Parathyroid adenoma (tissue), 2 donors: Measurements from ENCODE around the gene RNF19B.

ENCODE experiments used
- H2AFZ ChIP-seq: fragments of 300-600 bp; sonication (generic); one replicate; pipeline ENCODE4 v1.7.0; 2017; ENCODE audit warnings: antibody characterized with exemption, mild to moderate bottlenecking
- H3K27ac ChIP-seq: fragments of 300-600 bp; sonication (generic); one replicate; pipeline ENCODE4 v1.7.0; 2017
- H3K27me3 ChIP-seq: fragments of 300-600 bp; sonication (generic); one replicate; pipeline ENCODE4 v1.7.0; 2017; ENCODE audit warnings: low read length; ENCODE audit not compliant: control insufficient read depth, insufficient read depth
- H3K36me3 ChIP-seq: fragments of 300-600 bp; sonication (generic); one replicate; pipeline ENCODE4 v1.7.0; 2017; ENCODE audit warnings: low read length; ENCODE audit not compliant: control insufficient read depth, insufficient read depth
- H3K4me1 ChIP-seq: fragments of 300-600 bp; sonication (generic); one replicate; pipeline ENCODE4 v1.7.0; 2017; ENCODE audit warnings: control low read depth
- H3K4me2 ChIP-seq: fragments of 300-600 bp; sonication (generic); one replicate; pipeline ENCODE4 v1.7.0; 2017; ENCODE audit warnings: low read length
- H3K4me3 ChIP-seq: fragments of 300-600 bp; sonication (generic); one replicate; pipeline ENCODE4 v1.7.0; 2017; ENCODE audit warnings: low read depth, low read length
- H3K79me2 ChIP-seq: fragments of 300-600 bp; sonication (generic); one replicate; pipeline ENCODE4 v1.7.0; 2017; ENCODE audit warnings: control low read depth
- H3K9ac ChIP-seq: fragments of 300-600 bp; sonication (generic); one replicate; pipeline ENCODE4 v1.7.0; 2017; ENCODE audit warnings: mild to moderate bottlenecking
- H3K9me3 ChIP-seq: fragments of 300-600 bp; sonication (generic); one replicate; pipeline ENCODE4 v1.7.0; 2017; ENCODE audit warnings: low read length; ENCODE audit not compliant: control insufficient read depth
- CTCF ChIP-seq: fragments of 300-600 bp; sonication (generic); IDR thresholded peaks from one replicate; pipeline ENCODE4 v1.7.0; 2017; ENCODE audit warnings: antibody characterized with exemption, mild to moderate bottlenecking
- donor health status: primary hyperparathyroidism.

The RNF19B gene

DNA sequence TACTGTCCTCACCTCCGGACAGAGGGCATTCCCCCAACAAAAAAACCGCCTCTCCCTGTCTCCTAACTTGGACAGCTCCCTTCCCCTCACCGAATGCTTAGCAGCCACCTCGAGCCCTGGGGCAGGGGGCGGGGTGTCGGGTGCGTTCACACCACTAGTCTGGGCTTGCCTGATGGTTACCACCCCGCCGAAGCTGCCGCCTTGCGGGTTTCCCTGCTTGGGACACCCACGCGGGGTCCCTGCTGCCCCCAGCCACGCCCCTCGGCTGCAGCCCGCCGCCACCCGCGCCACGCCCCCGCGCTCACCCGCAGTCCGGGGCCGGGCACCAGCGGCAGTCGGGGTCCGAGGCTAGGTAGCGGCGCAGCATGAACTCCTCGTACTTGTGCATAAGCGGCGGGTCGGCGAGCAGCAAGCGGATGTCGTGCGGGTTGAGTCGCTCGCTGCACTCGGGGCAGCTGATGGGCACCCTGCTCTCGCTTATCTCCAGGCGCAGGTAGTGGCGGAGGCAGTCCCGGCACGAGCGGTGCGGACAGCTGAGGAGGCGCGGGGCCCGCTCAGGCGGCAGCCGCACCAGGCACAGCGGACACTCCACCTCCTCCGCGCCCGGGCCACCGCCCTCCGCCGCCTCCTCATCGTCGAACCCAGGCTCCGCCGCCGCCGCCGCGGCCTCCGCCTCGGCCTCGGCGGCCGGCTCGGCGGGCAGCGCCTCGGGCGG is 706 bp downstream of the RNF19B start:
- Histone ChIP-seq H3K4me2 (peak overlapping the region; percentile 92), H3K4me1 (peaks cover 5% of the 10 kb centered on the region), H3K79me2 (peaks cover 7% of the 10 kb centered on the region), H3K27me3 (no peaks in the 10 kb centered on the region), H2AFZ (peak overlapping the region; percentile 66), H3K36me3 (no peaks in the 10 kb centered on the region), H3K9me3 (no peaks in the 10 kb centered on the region), H3K9ac (no peak overlapping the region), H3K4me3 (peak overlapping the region; percentile 84), H3K27ac (peak overlapping the region; percentile 59)
- TF ChIP-seq CTCF = no peak

DNA sequence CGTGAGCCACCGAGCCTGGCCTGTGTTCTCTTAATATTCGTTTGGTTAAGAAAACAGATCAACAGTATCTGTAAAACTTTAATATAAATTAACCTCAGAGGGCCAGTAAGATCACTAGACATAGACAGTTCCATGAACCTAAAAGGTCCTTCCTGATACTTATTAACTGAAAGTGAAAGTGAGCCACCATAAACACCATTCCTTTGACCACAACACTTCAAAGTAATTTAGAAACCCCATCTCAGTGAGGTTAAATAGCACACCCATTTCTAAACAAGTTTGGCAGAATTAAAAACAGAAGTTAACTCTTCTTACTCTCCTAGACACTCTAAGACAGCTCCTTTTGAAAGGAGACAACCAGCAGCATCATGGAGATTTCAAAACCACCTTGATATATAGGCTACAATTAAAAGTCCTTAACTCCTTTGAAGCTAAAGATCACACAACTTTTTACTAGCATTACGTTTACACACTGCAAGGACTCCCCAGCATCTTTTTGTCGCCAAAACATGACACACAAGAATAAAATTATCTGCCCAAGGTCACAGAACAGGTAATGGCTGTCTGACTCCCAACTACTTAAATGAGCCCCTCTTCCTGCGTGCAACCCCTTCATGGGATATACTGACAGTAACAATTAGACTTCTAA is 2.2 kb downstream of the RNF19B start:
- Histone ChIP-seq H3K27me3 (no peaks in the 10 kb centered on the region), H3K27ac (no peak overlapping the region), H3K36me3 (no peaks in the 10 kb centered on the region), H3K4me3 (peak overlapping the region; percentile 84), H3K9me3 (no peaks in the 10 kb centered on the region), H3K4me1 (peaks cover 5% of the 10 kb centered on the region), H2AFZ (no peak overlapping the region), H3K4me2 (peak overlapping the region; percentile 92), H3K79me2 (peaks cover 9% of the 10 kb centered on the region), H3K9ac (no peak overlapping the region)
- TF ChIP-seq CTCF = no peak

DNA sequence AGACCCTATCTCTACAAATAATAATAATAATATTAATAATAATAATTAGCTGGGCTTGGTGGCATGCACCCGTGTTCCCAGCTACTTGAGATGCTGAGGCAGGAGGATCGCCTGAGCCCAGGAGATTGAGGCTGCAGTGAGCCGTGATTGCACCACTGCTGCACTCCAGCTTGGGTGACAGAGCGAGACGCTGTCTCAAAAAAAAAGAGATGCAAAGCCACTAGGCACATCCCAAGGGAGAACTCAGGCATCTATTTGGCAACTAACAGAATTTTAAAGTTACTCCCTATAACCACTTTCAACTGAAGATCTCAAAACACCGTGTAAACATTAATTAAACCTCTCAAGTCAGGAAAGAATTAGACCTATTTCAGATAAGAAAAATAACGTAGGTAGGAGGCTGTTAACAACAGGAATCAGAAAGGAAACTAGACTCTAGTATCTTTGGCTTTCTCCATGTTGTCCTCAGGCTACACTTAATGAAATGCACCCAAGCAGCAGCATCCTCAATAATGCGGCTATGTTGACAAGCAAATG is 3.7 kb downstream of the RNF19B start:
- TF ChIP-seq CTCF = no peak
- H2AFZ ChIP-seq = no peak overlapping the region
- peaks cover 9% of the 10 kb centered on the region for H3K79me2 ChIP-seq
- H3K9me3 ChIP-seq = no peaks in the 10 kb centered on the region
- no peaks in the 10 kb centered on the region for H3K36me3 ChIP-seq
- H3K4me3 ChIP-seq = no peak overlapping the region
- peaks cover 5% of the 10 kb centered on the region for H3K4me1 ChIP-seq
- H3K9ac ChIP-seq = no peak overlapping the region
- H3K4me2 ChIP-seq = no peak overlapping the region
- H3K27me3 ChIP-seq = no peaks in the 10 kb centered on the region
- no peak overlapping the region for H3K27ac ChIP-seq

DNA sequence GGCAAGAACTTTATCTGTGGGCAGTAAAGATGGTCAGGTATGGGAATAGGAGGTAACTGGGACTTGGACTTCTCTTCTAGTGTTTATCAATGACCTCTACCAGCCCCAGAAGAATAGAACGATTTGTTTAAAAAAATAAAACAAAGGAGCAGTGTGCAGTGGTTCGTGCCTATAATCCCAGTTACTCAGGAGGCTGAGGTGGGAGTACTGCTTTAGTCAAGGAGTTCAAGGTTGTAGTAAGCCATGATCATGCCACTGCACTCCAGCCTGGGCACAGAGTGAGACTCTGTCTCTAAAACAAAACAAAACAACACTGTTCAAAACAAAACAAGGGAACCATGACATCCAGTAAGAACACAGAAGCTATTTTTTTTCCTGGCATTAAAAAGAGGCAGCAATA is 4.3 kb downstream of the RNF19B start:
- no peaks in the 10 kb centered on the region for H3K27me3 ChIP-seq
- no peaks in the 10 kb centered on the region for H3K36me3 ChIP-seq
- H3K4me2 ChIP-seq = no peak overlapping the region
- H2AFZ ChIP-seq = no peak overlapping the region
- no peak overlapping the region for H3K4me3 ChIP-seq
- no peak overlapping the region for H3K9ac ChIP-seq
- no peak for TF ChIP-seq CTCF
- H3K4me1 ChIP-seq = peaks cover 4% of the 10 kb centered on the region
- H3K9me3 ChIP-seq = no peaks in the 10 kb centered on the region
- peaks cover 9% of the 10 kb centered on the region for H3K79me2 ChIP-seq
- H3K27ac ChIP-seq = no peak overlapping the region
